Hepatocyte (in vitro differentiated cells): ENCODE results near the gene IQCM.

Experiments used
- EZH2 ChIP-seq: fragments of 200-600 bp; sonication (generic); IDR thresholded peaks from 2 replicates; pipeline ENCODE4 v1.6.1; 2016; ENCODE audit warnings: antibody characterized with exemption, mild to moderate bottlenecking, borderline replicate concordance
- EZH2phosphoT487 ChIP-seq: fragments of 200-600 bp; sonication (generic); IDR thresholded peaks from one replicate; pipeline ENCODE4 v1.6.1; 2018; ENCODE audit warnings: antibody characterized with exemption, mild to moderate bottlenecking, low read depth, moderate library complexity; ENCODE audit not compliant: unreplicated experiment, severe bottlenecking
- TF ChIP-seq, protein P1 (sequence below): fragments of 200-600 bp; sonication (generic); IDR thresholded peaks from 2 replicates; pipeline ENCODE4 v1.5.1; 2016; ENCODE audit warnings: antibody characterized with exemption, mild to moderate bottlenecking; ENCODE audit not compliant: poor library complexity

DNA sequence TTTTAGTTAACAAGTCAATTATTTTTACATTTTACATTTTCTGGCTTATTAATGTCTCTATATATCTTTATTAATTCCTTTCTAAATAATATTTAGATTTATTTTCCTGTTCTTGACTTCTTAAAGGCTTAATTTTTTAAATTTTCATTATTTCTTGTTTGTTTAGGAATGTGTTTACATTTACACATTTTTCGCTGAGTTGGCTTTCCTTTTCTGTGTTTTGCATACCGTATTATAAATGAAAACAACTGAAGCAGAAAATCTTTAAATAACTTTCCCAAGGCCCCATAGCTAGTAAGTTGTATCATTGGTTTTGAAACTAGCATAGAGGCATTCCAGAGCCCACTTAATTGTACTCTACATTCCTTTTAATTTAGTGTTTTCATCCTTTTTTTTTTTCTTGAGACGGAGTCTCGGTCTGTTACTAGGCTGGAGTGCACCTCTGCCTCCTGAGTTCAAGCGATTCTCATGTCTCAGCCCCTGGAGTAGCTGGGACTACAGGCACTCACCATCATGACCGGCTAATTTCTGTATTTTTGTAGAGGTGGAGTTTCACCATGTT lies 261.6 kb downstream of the IQCM start:
- TF ChIP-seq EZH2 (no peak), EZH2phosphoT487 (no peak)
- TF ChIP-seq, protein P1, sequence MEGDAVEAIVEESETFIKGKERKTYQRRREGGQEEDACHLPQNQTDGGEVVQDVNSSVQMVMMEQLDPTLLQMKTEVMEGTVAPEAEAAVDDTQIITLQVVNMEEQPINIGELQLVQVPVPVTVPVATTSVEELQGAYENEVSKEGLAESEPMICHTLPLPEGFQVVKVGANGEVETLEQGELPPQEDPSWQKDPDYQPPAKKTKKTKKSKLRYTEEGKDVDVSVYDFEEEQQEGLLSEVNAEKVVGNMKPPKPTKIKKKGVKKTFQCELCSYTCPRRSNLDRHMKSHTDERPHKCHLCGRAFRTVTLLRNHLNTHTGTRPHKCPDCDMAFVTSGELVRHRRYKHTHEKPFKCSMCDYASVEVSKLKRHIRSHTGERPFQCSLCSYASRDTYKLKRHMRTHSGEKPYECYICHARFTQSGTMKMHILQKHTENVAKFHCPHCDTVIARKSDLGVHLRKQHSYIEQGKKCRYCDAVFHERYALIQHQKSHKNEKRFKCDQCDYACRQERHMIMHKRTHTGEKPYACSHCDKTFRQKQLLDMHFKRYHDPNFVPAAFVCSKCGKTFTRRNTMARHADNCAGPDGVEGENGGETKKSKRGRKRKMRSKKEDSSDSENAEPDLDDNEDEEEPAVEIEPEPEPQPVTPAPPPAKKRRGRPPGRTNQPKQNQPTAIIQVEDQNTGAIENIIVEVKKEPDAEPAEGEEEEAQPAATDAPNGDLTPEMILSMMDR, result no peak
